K562 (cell line): ENCODE results near the gene AKT1S1. TPM values are rescaled to one million over a fixed set of nuclear protein-coding genes. Genes with fewer than 3 reads are reported as not detected.

Source experiments
- ATF3 ChIP-seq, 2 experiments: fragments of 450-650 bp in 1 of 2; sonication (generic) in 1 of 2; formaldehyde crosslinking in 1 of 2; IDR thresholded peaks in 1 of 2; conservative IDR thresholded peaks in 1 of 2; 2 replicates each; pipeline versions ENCODE4 v1.6.1 to v1.8.1; 2016 to 2023; ENCODE audit warnings: mild to moderate bottlenecking in 2 of 2, moderate library complexity in 2 of 2, inconsistent platforms in 1 of 2, missing genetic modification reagents in 1 of 2
- CHD2 ChIP-seq: IDR thresholded peaks from 2 replicates; pipeline ENCODE4 v1.6.1; 2011; ENCODE audit warnings: low read depth, low read length
- DMBX1 ChIP-seq: fragments of 250-450 bp; sonication (Bioruptor Pico); IDR thresholded peaks from 2 replicates; pipeline ENCODE4 v1.8.0; 2022; ENCODE audit warnings: inconsistent platforms, mild to moderate bottlenecking, moderate library complexity, borderline replicate concordance
- KLF6 ChIP-seq: fragments of 250-450 bp; sonication (Bioruptor Pico); IDR thresholded peaks from 2 replicates; pipeline ENCODE4 v1.4.0; 2020; ENCODE audit warnings: mild to moderate bottlenecking, moderate library complexity, borderline replicate concordance
- LEF1 ChIP-seq: fragments of 450-650 bp; IDR thresholded peaks from 2 replicates; pipeline ENCODE4 v1.6.1; 2016; ENCODE audit warnings: mild to moderate bottlenecking
- PHB ChIP-seq: fragments of 250-450 bp; sonication (Bioruptor Pico); IDR thresholded peaks from 2 replicates; pipeline ENCODE4 v1.5.0; 2021
- RBM34 ChIP-seq: fragments of 200-400 bp; formaldehyde crosslinking; IDR thresholded peaks from 2 replicates; pipeline ENCODE4 v1.6.1; 2018; ENCODE audit warnings: low read length, borderline replicate concordance; ENCODE audit not compliant: insufficient read depth
- RUNX1 ChIP-seq: sonication (generic); IDR thresholded peaks from 2 replicates; pipeline ENCODE4 v1.6.1; 2016; ENCODE audit warnings: antibody characterized with exemption, low read depth
- THRA ChIP-seq: fragments of 450-650 bp; IDR thresholded peaks from 2 replicates; pipeline ENCODE4 v1.6.1; 2017; ENCODE audit warnings: mild to moderate bottlenecking, moderate library complexity
- U2AF1 ChIP-seq: fragments of 200-400 bp; formaldehyde crosslinking; optimal IDR thresholded peaks from 2 replicates; pipeline ENCODE3; 2017; ENCODE audit warnings: mild to moderate bottlenecking, low read depth, low read length, moderate library complexity
- USF2 ChIP-seq: sonication (generic); formaldehyde crosslinking; IDR thresholded peaks from 2 replicates; pipeline ENCODE4 v1.5.0; 2020; ENCODE audit warnings: missing genetic modification reagents
- ZFX ChIP-seq: sonication (generic); formaldehyde crosslinking; IDR thresholded peaks from 2 replicates; pipeline ENCODE4 v1.8.0; 2022; ENCODE audit warnings: mild to moderate bottlenecking, missing genetic modification reagents, moderate library complexity
- ZNF57 ChIP-seq: fragments of 450-650 bp; formaldehyde crosslinking; IDR thresholded peaks from 2 replicates; pipeline ENCODE4 v1.4.0; 2020; ENCODE audit warnings: mild to moderate bottlenecking, moderate library complexity
- ZNF830 ChIP-seq: fragments of 250-450 bp; sonication (Bioruptor Pico); IDR thresholded peaks from 2 replicates; pipeline ENCODE4 v1.5.0; 2021; ENCODE audit warnings: mild to moderate bottlenecking
- polyA plus RNA-seq, 8 experiments: library from polyadenylated mRNA; depleted of rRNA in 4 of 8; stranded (reverse) in 5 of 8; unstranded in 3 of 8; fragments of >200 nt; fragmentation: Nextera tagmentation in 2 of 8; fragmentation: Illumina TruSeq in 1 of 8; extraction: Ambion mirVana in 2 of 8; extraction: Trizol in 1 of 8; gene quantifications; 2 replicates each; pipeline versions ENCODE4 v1.2.1 to v1.2.3, GENCODE V29; 2011 to 2014; ENCODE audit warnings: inconsistent platforms in 1 of 8, missing spikeins in 1 of 8
- total RNA-seq, 7 experiments: library from RNA; depleted of rRNA in 6 of 7; stranded (reverse); fragments of >200 nt in 6 of 7; fragmentation: Illumina TruSeq in 2 of 7; extraction: Trizol in 2 of 7; gene quantifications; 2 replicates each; pipeline versions ENCODE4 v1.2.1 to v1.2.3, GENCODE V29; 2011 to 2021; ENCODE audit warnings: low replicate concordance in 1 of 7
- TF ChIP-seq, protein P1 (sequence below): fragments of 250-450 bp; sonication (Bioruptor Pico); IDR thresholded peaks from 2 replicates; pipeline ENCODE4 v1.4.0; 2020; ENCODE audit warnings: mild to moderate bottlenecking, moderate library complexity, borderline replicate concordance
- TF ChIP-seq, protein P2 (sequence below): fragments of 250-450 bp; sonication (Bioruptor Pico); IDR thresholded peaks from 2 replicates; pipeline ENCODE4 v1.8.0; 2022; ENCODE audit warnings: inconsistent platforms, mild to moderate bottlenecking, moderate library complexity, borderline replicate concordance

The AKT1S1 gene
- total and polyA plus RNA-seq, 9 of the 15 experiments (the other 6 are each of a cell fraction or from before 2014, with no cell fraction given): 1.2 to 50.3 (median 17.1) TPM

- TF ChIP-seq USF2 (CRISPR knock-in tag) (peak; percentile 75), KLF6 (CRISPR knock-in tag) (peak; percentile 44; the same call in 1 of the 2 replicates), CHD2 (peak; percentile 44; the same call in 1 of the 2 replicates), ATF3 (IDR thresholded peaks at IDR 0.05) (no peak), ATF3 (CRISPR knock-in tag; conservative IDR thresholded peaks at IDR 0.05) (peak; percentile 99), ZNF57 (CRISPR knock-in tag) (no peak), LEF1 (0 out of 2 replicates have a peak, but pooled peaks have one; percentile 46), DMBX1 (CRISPR knock-in tag) (peak; percentile 73; the same call in 1 of the 2 replicates), U2AF1 (peak; percentile 98), ZNF830 (CRISPR knock-in tag) (no peak), PHB (CRISPR knock-in tag) (0 out of 2 replicates have a peak, but pooled peaks have one; percentile 10), RUNX1 (peak; percentile 56; the same call in 1 of the 2 replicates), THRA (no peak), ZFX (CRISPR knock-in tag) (peak; percentile 99), RBM34 (no peak; the same call in 1 of the 2 replicates)
- TF ChIP-seq, protein P1, sequence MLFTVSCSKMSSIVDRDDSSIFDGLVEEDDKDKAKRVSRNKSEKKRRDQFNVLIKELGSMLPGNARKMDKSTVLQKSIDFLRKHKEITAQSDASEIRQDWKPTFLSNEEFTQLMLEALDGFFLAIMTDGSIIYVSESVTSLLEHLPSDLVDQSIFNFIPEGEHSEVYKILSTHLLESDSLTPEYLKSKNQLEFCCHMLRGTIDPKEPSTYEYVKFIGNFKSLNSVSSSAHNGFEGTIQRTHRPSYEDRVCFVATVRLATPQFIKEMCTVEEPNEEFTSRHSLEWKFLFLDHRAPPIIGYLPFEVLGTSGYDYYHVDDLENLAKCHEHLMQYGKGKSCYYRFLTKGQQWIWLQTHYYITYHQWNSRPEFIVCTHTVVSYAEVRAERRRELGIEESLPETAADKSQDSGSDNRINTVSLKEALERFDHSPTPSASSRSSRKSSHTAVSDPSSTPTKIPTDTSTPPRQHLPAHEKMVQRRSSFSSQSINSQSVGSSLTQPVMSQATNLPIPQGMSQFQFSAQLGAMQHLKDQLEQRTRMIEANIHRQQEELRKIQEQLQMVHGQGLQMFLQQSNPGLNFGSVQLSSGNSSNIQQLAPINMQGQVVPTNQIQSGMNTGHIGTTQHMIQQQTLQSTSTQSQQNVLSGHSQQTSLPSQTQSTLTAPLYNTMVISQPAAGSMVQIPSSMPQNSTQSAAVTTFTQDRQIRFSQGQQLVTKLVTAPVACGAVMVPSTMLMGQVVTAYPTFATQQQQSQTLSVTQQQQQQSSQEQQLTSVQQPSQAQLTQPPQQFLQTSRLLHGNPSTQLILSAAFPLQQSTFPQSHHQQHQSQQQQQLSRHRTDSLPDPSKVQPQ (CRISPR knock-in tag): no peak
- TF ChIP-seq, protein P2, sequence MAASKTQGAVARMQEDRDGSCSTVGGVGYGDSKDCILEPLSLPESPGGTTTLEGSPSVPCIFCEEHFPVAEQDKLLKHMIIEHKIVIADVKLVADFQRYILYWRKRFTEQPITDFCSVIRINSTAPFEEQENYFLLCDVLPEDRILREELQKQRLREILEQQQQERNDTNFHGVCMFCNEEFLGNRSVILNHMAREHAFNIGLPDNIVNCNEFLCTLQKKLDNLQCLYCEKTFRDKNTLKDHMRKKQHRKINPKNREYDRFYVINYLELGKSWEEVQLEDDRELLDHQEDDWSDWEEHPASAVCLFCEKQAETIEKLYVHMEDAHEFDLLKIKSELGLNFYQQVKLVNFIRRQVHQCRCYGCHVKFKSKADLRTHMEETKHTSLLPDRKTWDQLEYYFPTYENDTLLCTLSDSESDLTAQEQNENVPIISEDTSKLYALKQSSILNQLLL (CRISPR knock-in tag): no peak
Observed at GRCh38 chr19:49889687-49890348, 12.7 kb upstream of the AKT1S1 start (continued).
